CD14-positive monocyte (primary cell): ENCODE results near the gene PTPRO. TPM values are rescaled to one million over a fixed set of nuclear protein-coding genes. Genes with fewer than 3 reads are reported as not detected.

ENCODE experiments used
- DNase-seq, 3 donors: peaks; one replicate each; pipeline ENCODE4 v3.0.0-alpha.2; 2011 to 2022
- H2AFZ ChIP-seq: 2 replicates; pipeline ENCODE4 v1.6.0; 2012; ENCODE audit warnings: mild to moderate bottlenecking, low read depth, low read length, inconsistent platforms; ENCODE audit not compliant: insufficient read depth, poor library complexity, severe bottlenecking
- H3K27ac ChIP-seq, 2 donors: 1 replicate in 1 of 2; 2 replicates in 1 of 2; pipeline ENCODE4 v1.5.1; 2012 to 2013; ENCODE audit warnings: low read length in 2 of 2, control low read depth in 1 of 2, inconsistent platforms in 1 of 2, low read depth in 1 of 2, mild to moderate bottlenecking in 1 of 2
- H3K27me3 ChIP-seq, 2 donors: one replicate each; pipeline versions ENCODE4 v1.6.0 to v1.6.1; 2011 to 2013; ENCODE audit warnings: low read length in 2 of 2; ENCODE audit not compliant: control insufficient read depth in 2 of 2, insufficient read depth in 2 of 2
- H3K36me3 ChIP-seq, 2 donors: replicated peaks in 1 of 2; 1 replicate in 1 of 2; 2 replicates in 1 of 2; pipeline versions ENCODE4 v1.5.1 to v1.6.1; 2012 to 2013; ENCODE audit warnings: low read length in 2 of 2, control low read depth in 1 of 2, inconsistent platforms in 1 of 2, mild to moderate bottlenecking in 1 of 2; ENCODE audit not compliant: insufficient read depth in 2 of 2, control insufficient read depth in 1 of 2
- H3K4me1 ChIP-seq, 2 donors: 1 replicate in 1 of 2; 2 replicates in 1 of 2; pipeline versions ENCODE4 v1.5.1 to v1.6.1; 2012 to 2013; ENCODE audit warnings: low read length in 2 of 2, control low read depth in 1 of 2, inconsistent platforms in 1 of 2, mild to moderate bottlenecking in 1 of 2, moderate library complexity in 1 of 2; ENCODE audit not compliant: insufficient read depth in 2 of 2, control insufficient read depth in 1 of 2
- H3K4me2 ChIP-seq: replicated peaks from 2 replicates; pipeline ENCODE3; 2012; ENCODE audit warnings: low read length, moderate library complexity, mild to moderate bottlenecking; ENCODE audit not compliant: poor library complexity, severe bottlenecking; ENCODE audit errors: extremely low read depth
- H3K4me3 ChIP-seq, 3 experiments: fragments of 200-600 bp in 1 of 3; sonication (generic) in 1 of 3; replicated peaks in 1 of 3; 1 replicate in 2 of 3; 2 replicates in 1 of 3; pipeline ENCODE4 v1.5.1; 2011 to 2013; ENCODE audit warnings: low read length in 3 of 3, mild to moderate bottlenecking in 3 of 3, control low read depth in 2 of 3, low read depth in 2 of 3, inconsistent platforms in 1 of 3, moderate library complexity in 1 of 3
- H3K79me2 ChIP-seq: 2 replicates; pipeline ENCODE4 v1.6.0; 2012; ENCODE audit warnings: mild to moderate bottlenecking, control low read depth, inconsistent platforms, low read length, moderate library complexity; ENCODE audit not compliant: insufficient read depth
- H3K9ac ChIP-seq: 2 replicates; pipeline ENCODE4 v1.6.0; 2017; ENCODE audit warnings: low read length, mild to moderate bottlenecking; ENCODE audit not compliant: insufficient read depth, poor library complexity, severe bottlenecking
- H3K9me3 ChIP-seq, 2 donors: replicated peaks in 1 of 2; 1 replicate in 1 of 2; 2 replicates in 1 of 2; pipeline versions ENCODE4 v1.5.1 to v1.6.1; 2012 to 2013; ENCODE audit warnings: low read length in 2 of 2, control low read depth in 1 of 2; ENCODE audit not compliant: control insufficient read depth in 1 of 2, insufficient read depth in 1 of 2
- H4K20me1 ChIP-seq: 2 replicates; pipeline ENCODE4 v1.6.0; 2012; ENCODE audit warnings: mild to moderate bottlenecking, low read length, control low read depth, moderate library complexity; ENCODE audit not compliant: insufficient read depth
- H3K27ac Mint-ChIP-seq, 7 donors: one replicate each; pipeline ENCODE4 v1.8.0; 2020; ENCODE audit warnings: mild to moderate bottlenecking in 7 of 7, mixed read lengths in 7 of 7, moderate library complexity in 6 of 7, inconsistent platforms in 2 of 7
- H3K27me3 Mint-ChIP-seq, 3 donors: one replicate each; pipeline ENCODE4 v1.8.0; 2021 to 2022; ENCODE audit warnings: low read depth in 3 of 3, mild to moderate bottlenecking in 3 of 3, mixed read lengths in 3 of 3, moderate library complexity in 3 of 3, inconsistent platforms in 1 of 3
- H3K36me3 Mint-ChIP-seq, 2 donors: one replicate each; pipeline ENCODE4 v1.8.0; 2020; ENCODE audit warnings: mixed read lengths in 2 of 2, inconsistent platforms in 1 of 2, mild to moderate bottlenecking in 1 of 2
- H3K4me1 Mint-ChIP-seq: one replicate; pipeline ENCODE4 v1.8.0; 2020; ENCODE audit warnings: mild to moderate bottlenecking, mixed read lengths
- H3K4me3 Mint-ChIP-seq, 2 donors: one replicate each; pipeline ENCODE4 v1.8.0; 2020; ENCODE audit warnings: mild to moderate bottlenecking in 2 of 2, mixed read lengths in 2 of 2, moderate library complexity in 1 of 2
- H3K9me3 Mint-ChIP-seq, 7 donors: one replicate each; pipeline ENCODE4 v1.8.0; 2020 to 2022; ENCODE audit warnings: mixed read lengths in 7 of 7, mild to moderate bottlenecking in 6 of 7, moderate library complexity in 6 of 7, inconsistent platforms in 2 of 7
- CTCF ChIP-seq: fragments of 200-600 bp; IDR thresholded peaks from one replicate; pipeline ENCODE4 v1.8.0; 2022; ENCODE audit warnings: antibody characterized with exemption, mild to moderate bottlenecking
- WGBS: methylation state at CpG from one replicate; pipeline ENCODE4 v1.1.5; 2013; ENCODE audit warnings: missing lambda C conversion rate; ENCODE audit not compliant: insufficient coverage; 5-methylcytosine and 5-hydroxymethylcytosine counted together
- intact Hi-C, 2 donors: fragments of 100-400 bp; cut with micrococcal nuclease; formaldehyde crosslinking; loops; one replicate each; pipeline versions ENCODE4 v1.15.0 to v1.15.1; 2023
- polyA plus RNA-seq, 3 donors: library from polyadenylated mRNA; depleted of rRNA in 1 of 3; unstranded in 2 of 3; stranded (reverse) in 1 of 3; fragments of 300-500 nt in 2 of 3; fragments of >200 nt in 1 of 3; fragmentation: Illumina TruSeq in 2 of 3; gene quantifications; 1 replicate in 2 of 3; 2 replicates in 1 of 3; pipeline ENCODE4 v1.2.3, GENCODE V29; 2012 to 2021

The PTPRO gene
- polyA plus RNA-seq, 3 donors: 3.1 to 12.0 (median 4.7) TPM

- H3K4me1 ChIP-seq: peaks cover 30 to 31% of the 10 kb centered on the region in 2 donors
- TF ChIP-seq CTCF: no peak
- peak overlapping the region; percentile 19 to 80 for H3K27ac ChIP-seq
- Mint-ChIP-seq H3K4me1 (peaks cover 5% of the 10 kb centered on the region), H3K4me3 (no peak overlapping the region), H3K27me3 (peaks cover 0 to 3% (median 0%) of the 10 kb centered on the region in 3 donors), H3K27ac (no peak overlapping the region), H3K36me3 (no peaks in the 10 kb centered on the region), H3K9me3 (no peaks in the 10 kb centered on the region)
- no peaks in the 10 kb centered on the region for H4K20me1 ChIP-seq
- H3K36me3 ChIP-seq: no peaks in the 10 kb centered on the region
- peak overlapping the region; percentile 7 for H3K9ac ChIP-seq
- WGBS: 53% methylated on average over 2 of the region's 6 CpGs
- H3K4me2 ChIP-seq: peak overlapping the region; percentile 65
- no peaks in the 10 kb centered on the region for H3K79me2 ChIP-seq
- H2AFZ ChIP-seq: peak overlapping the region; percentile 22
- intact Hi-C loops: loop anchor here in 1 of 2 donors (10.0 kb wide), 2 partner anchors 159 to 319 kb away; no protein-coding TSS in a partner anchor
- no peaks in the 10 kb centered on the region for H3K27me3 ChIP-seq
- H3K9me3 ChIP-seq: no peaks in the 10 kb centered on the region
- H3K4me3 ChIP-seq: peak overlapping the region in 1 of 3 experiments; percentile 61
- DNase-seq: no peak
These were observed 213.1 kb downstream of the PTPRO start for GRCh38 chr12:15535352-15535781.

GRCh38 chr12:15536446-15536845, 214.1 kb downstream of the PTPRO start:
- no peak for DNase-seq
- H3K9ac ChIP-seq: no peak overlapping the region
- no peaks in the 10 kb centered on the region for H3K36me3 ChIP-seq
- H3K4me2 ChIP-seq: no peak overlapping the region
- H3K27ac Mint-ChIP-seq: no peak overlapping the region
- H3K4me1 ChIP-seq: peaks cover 30 to 31% of the 10 kb centered on the region in 2 donors
- intact Hi-C loops: loop anchor here in 1 of 2 donors (10.0 kb wide), 2 partner anchors 158 to 318 kb away; no protein-coding TSS in a partner anchor
- H2AFZ ChIP-seq: no peak overlapping the region
- no peaks in the 10 kb centered on the region for H3K9me3 ChIP-seq
- no peaks in the 10 kb centered on the region for H3K36me3 Mint-ChIP-seq
- WGBS: 60% methylated on average over 1 of the region's 4 CpGs
- no peaks in the 10 kb centered on the region for H3K27me3 Mint-ChIP-seq
- no peaks in the 10 kb centered on the region for H3K9me3 Mint-ChIP-seq
- peak overlapping the region in 1 of 3 experiments; percentile 4 for H3K4me3 ChIP-seq
- no peaks in the 10 kb centered on the region for H4K20me1 ChIP-seq
- H3K79me2 ChIP-seq: no peaks in the 10 kb centered on the region
- no peak overlapping the region for H3K4me3 Mint-ChIP-seq
- H3K27me3 ChIP-seq: no peaks in the 10 kb centered on the region
- no peak for TF ChIP-seq CTCF
- H3K4me1 Mint-ChIP-seq: peaks cover 5% of the 10 kb centered on the region
- peak overlapping the region in 1 of 2 donors; percentile 80 for H3K27ac ChIP-seq
